ENCODE measurements around the gene HRCT1. TPM values are rescaled to one million over a fixed set of nuclear protein-coding genes. Genes with fewer than 3 reads are reported as not detected.
A peak's percentile ranks its signal among the peaks of the same experiment; 100 is the strongest.

The HRCT1 gene
- total RNA-seq, 1 experiment from 2014 or later: 6.0 TPM

DNA sequence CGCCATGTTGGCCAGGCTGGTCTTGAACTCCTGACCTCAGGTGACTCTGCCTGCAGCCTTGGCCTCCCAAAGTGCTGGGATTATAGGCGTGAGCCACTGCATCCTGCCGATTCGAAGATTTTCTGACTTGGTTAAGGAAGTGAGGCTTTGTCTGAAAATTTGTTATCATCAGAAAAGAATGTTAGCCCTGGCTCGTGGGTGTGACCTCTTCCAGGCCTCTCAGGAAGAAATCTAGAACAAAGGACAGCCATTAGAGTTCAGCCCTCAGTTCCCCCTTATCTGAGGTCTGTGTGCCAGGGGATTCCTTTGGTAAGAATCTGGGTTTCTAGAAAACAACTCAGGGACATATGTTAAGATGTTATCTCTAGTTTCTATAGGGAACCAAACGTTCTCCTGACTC, 45.7 kb downstream of the HRCT1 start:
- no peak overlapping the region for H3K27ac Mint-ChIP-seq (ENCODE audit: low read depth, unreplicated experiment)
- TF ChIP-seq, protein P1, sequence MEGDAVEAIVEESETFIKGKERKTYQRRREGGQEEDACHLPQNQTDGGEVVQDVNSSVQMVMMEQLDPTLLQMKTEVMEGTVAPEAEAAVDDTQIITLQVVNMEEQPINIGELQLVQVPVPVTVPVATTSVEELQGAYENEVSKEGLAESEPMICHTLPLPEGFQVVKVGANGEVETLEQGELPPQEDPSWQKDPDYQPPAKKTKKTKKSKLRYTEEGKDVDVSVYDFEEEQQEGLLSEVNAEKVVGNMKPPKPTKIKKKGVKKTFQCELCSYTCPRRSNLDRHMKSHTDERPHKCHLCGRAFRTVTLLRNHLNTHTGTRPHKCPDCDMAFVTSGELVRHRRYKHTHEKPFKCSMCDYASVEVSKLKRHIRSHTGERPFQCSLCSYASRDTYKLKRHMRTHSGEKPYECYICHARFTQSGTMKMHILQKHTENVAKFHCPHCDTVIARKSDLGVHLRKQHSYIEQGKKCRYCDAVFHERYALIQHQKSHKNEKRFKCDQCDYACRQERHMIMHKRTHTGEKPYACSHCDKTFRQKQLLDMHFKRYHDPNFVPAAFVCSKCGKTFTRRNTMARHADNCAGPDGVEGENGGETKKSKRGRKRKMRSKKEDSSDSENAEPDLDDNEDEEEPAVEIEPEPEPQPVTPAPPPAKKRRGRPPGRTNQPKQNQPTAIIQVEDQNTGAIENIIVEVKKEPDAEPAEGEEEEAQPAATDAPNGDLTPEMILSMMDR (IDR thresholded peaks at IDR 0.05; ENCODE audit: unreplicated experiment): no peak
- no TSS peak for BruUV-seq (replicated peaks)
- no peaks in the 10 kb centered on the region for H3K9me3 Mint-ChIP-seq (ENCODE audit: unreplicated experiment)
- ChIA-PET CTCF (interaction anchor here (1.1 to 2.8 kb wide), 4 partner anchors 31 to 151 kb away, joined by 4 to 14 read pairs (median 6); no protein-coding TSS in a partner anchor), POLR2A (interaction anchor here (0.6 kb wide), 1 partner anchor 792 kb away, joined by 4 read pairs; no protein-coding TSS in a partner anchor)
- no peak overlapping the region for H3K4me3 Mint-ChIP-seq (ENCODE audit: unreplicated experiment)
- intact Hi-C loops (cut with micrococcal nuclease): no loop called here
- peaks cover 7% of the 10 kb centered on the region for H3K4me1 Mint-ChIP-seq (ENCODE audit: insufficient read depth, unreplicated experiment)
- DNase-seq (ENCODE audit: unreplicated experiment): no peak
- peaks cover under 1% of the 10 kb centered on the region for H3K27me3 Mint-ChIP-seq (ENCODE audit: insufficient read depth, unreplicated experiment)
- no peaks in the 10 kb centered on the region for H3K36me3 Mint-ChIP-seq (ENCODE audit: insufficient read depth, unreplicated experiment)

DNA sequence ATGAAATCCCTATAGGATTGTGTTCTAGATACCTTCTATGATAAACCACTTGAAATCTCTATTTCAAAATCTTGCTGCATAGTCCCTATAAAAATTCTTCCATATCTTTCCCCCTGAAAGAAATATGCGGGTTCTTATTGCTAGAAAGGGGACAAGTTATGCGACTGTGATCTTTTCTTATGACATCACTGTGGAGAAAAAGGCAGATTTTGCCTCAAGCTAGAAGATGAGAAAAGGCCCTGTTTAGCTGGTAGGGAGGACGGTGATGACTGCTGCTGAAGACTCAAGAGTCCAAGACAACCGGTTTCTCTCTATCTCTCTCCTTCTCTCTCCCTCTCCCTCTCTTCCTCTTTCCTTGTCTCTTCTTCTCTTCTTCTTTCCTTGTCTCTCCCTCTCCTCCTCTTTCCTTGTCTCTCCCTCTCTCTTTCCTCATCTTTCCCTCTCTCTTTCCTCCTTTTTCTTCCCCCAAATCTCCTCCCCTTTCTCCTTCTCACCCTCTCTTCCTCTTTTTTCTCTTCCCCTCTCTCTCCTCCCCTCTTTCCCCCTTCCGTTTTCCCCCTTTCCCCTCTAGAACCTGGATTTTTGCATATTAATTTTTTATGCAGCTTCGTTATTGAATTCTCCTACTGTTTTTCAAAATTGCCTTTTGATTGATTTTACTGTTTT, 46.7 kb downstream of the HRCT1 start:
- CTCF ChIA-PET: interaction anchor here (0.7 to 2.8 kb wide), 6 partner anchors 30 to 151 kb away, joined by 4 to 14 read pairs (median 4); no protein-coding TSS in a partner anchor
- H3K36me3 Mint-ChIP-seq (ENCODE audit: insufficient read depth, unreplicated experiment): no peaks in the 10 kb centered on the region
- no TSS peak for BruUV-seq (replicated peaks)
- no peak for DNase-seq (ENCODE audit: unreplicated experiment)
- POLR2A ChIA-PET: interaction anchor here (0.6 to 1.0 kb wide), 4 partner anchors 17 to 259 kb away, joined by 3 read pairs; no protein-coding TSS in a partner anchor
- intact Hi-C loops (cut with micrococcal nuclease): no loop called here
- H3K4me1 Mint-ChIP-seq (ENCODE audit: insufficient read depth, unreplicated experiment): peaks cover 7% of the 10 kb centered on the region
- no peaks in the 10 kb centered on the region for H3K9me3 Mint-ChIP-seq (ENCODE audit: unreplicated experiment)
- H3K27ac Mint-ChIP-seq (ENCODE audit: low read depth, unreplicated experiment): no peak overlapping the region
- no peak overlapping the region for H3K4me3 Mint-ChIP-seq (ENCODE audit: unreplicated experiment)
- peaks cover 10% of the 10 kb centered on the region for H3K27me3 Mint-ChIP-seq (ENCODE audit: insufficient read depth, unreplicated experiment)
- TF ChIP-seq, protein P1 (IDR thresholded peaks at IDR 0.05; ENCODE audit: unreplicated experiment): no peak

DNA sequence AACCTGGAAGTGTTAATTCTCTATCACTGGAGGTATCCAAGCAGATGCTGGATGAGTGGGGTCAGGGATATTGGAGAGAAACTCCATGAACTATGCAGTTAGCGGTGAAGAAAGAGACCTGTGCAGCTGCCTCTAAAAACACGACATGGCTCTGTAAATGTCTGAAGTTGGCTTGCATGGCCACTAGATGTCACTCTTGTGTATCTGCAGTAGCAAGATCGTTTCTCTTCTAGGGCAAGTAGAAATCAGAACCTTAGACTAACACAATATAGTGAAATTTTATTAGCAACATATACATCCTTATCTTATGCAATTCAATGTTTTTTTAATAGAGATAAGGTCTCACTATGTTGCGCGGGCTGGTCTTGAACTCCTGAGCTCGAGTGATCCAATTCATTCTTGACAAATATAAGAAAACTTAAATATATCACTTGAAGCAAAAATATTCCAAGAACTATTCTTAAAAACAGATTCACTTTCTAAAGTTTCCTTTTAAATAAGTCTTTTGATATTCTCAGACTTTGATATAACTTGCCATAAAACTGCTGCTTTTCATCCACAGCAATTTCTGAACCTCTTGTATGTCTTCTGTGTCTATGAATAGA, 49.0 kb downstream of the HRCT1 start:
- BruUV-seq (replicated peaks): no TSS peak
- no peak overlapping the region for H3K4me3 Mint-ChIP-seq (ENCODE audit: unreplicated experiment)
- ChIA-PET POLR2A (interaction anchor here (1.2 kb wide), 1 partner anchor 68 kb away, joined by 4 read pairs; no protein-coding TSS in a partner anchor), CTCF (interaction anchor here (0.6 to 4.1 kb wide), 38 partner anchors 8 to 838 kb away, joined by 3 to 50 read pairs (median 4); partner anchors contain the start of genes CCIN and HRCT1)
- peaks cover 7% of the 10 kb centered on the region for H3K4me1 Mint-ChIP-seq (ENCODE audit: insufficient read depth, unreplicated experiment)
- TF ChIP-seq, protein P1 (IDR thresholded peaks at IDR 0.05; ENCODE audit: unreplicated experiment): peak; percentile 83
- no peaks in the 10 kb centered on the region for H3K36me3 Mint-ChIP-seq (ENCODE audit: insufficient read depth, unreplicated experiment)
- intact Hi-C loops (cut with micrococcal nuclease): loop anchor here (1.0 to 5.0 kb wide), 3 partner anchors 52 to 68 kb away; no protein-coding TSS in a partner anchor
- no peaks in the 10 kb centered on the region for H3K9me3 Mint-ChIP-seq (ENCODE audit: unreplicated experiment)
- peak; percentile 72 for DNase-seq (ENCODE audit: unreplicated experiment)
- H3K27ac Mint-ChIP-seq (ENCODE audit: low read depth, unreplicated experiment): no peak overlapping the region
- peaks cover 31% of the 10 kb centered on the region for H3K27me3 Mint-ChIP-seq (ENCODE audit: insufficient read depth, unreplicated experiment)

DNA sequence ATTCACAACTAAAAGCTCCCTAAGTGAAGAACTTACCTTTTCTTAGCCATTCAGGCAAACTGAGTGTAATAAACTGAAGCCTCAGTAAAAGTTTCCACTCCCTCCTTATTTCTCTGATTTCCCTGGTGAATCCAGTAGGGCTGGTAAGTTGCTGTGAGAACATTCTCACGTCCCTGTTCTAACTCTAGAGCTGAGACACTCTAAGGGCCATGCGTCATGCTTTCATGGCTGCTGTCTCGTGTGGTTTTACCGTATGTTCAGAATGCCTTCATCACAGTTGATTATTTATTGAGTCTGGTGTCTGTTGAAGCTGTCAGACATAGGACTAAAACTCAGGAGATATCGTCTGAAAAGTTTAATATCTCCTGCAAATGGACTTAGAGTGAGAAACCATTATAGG, 50.6 kb downstream of the HRCT1 start:
- Mint-ChIP-seq H3K4me3 (ENCODE audit: unreplicated experiment) (no peak overlapping the region), H3K27me3 (ENCODE audit: insufficient read depth, unreplicated experiment) (peaks cover 43% of the 10 kb centered on the region), H3K36me3 (ENCODE audit: insufficient read depth, unreplicated experiment) (no peaks in the 10 kb centered on the region), H3K4me1 (ENCODE audit: insufficient read depth, unreplicated experiment) (peaks cover 7% of the 10 kb centered on the region), H3K9me3 (ENCODE audit: unreplicated experiment) (no peaks in the 10 kb centered on the region), H3K27ac (ENCODE audit: low read depth, unreplicated experiment) (no peak overlapping the region)
- POLR2A ChIA-PET: interaction anchor here (0.7 to 1.0 kb wide), 2 partner anchors 27 to 67 kb away, joined by 3 to 5 read pairs; no protein-coding TSS in a partner anchor
- CTCF ChIA-PET: interaction anchor here (0.5 to 4.1 kb wide), 15 partner anchors 9 to 268 kb away, joined by 3 to 50 read pairs (median 5); partner anchors contain the start of genes CCIN, CLTA and HRCT1
- TF ChIP-seq, protein P1 (IDR thresholded peaks at IDR 0.05; ENCODE audit: unreplicated experiment): no peak
- BruUV-seq (replicated peaks): no TSS peak
- no peak for DNase-seq (ENCODE audit: unreplicated experiment)
- intact Hi-C loops (cut with micrococcal nuclease): loop anchor here (5.0 kb wide), 1 partner anchor 51 kb away; no protein-coding TSS in a partner anchor
